ENCODE measurements around the gene GALNT9. TPM values are rescaled to one million over a fixed set of nuclear protein-coding genes. Genes with fewer than 3 reads are reported as not detected.
A peak's percentile ranks its signal among the peaks of the same experiment; 100 is the strongest.

GALNT9 gene
- total RNA-seq, 2 experiments from 2014 or later: 0.30 TPM; not detected in 1

DNA sequence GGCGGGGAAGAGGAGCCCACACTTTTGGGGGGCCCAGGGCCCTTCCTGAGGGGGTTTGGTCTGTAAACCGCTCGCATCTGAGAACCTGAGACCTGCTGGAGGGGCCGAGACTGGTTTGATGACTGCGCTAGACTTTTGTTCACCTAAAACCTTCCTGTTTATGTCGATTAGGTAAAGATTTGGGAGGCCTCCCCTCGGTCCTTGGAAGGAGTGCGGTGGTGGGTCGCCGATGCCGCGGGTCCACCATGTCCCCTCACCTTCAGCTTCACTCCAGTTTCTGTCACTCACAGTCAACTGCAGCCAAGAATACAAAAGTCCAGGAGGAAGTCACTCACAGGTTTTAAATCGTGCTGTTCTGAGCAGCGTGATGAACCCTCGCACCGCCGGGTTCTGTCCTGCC lies 10.5 kb upstream of the GALNT9 start:
- peaks cover 23% of the 10 kb centered on the region for H3K27me3 Mint-ChIP-seq
- H3K4me1 Mint-ChIP-seq: no peaks in the 10 kb centered on the region
- no peak for ATAC-seq
- no peak overlapping the region for H3K27ac Mint-ChIP-seq
- ChIA-PET CTCF (no interaction called here), POLR2A (no interaction called here)
- DNase-seq: no peak
- peaks cover 2% of the 10 kb centered on the region for H3K9me3 Mint-ChIP-seq (ENCODE audit: low read depth)
- intact Hi-C loops (cut with DNase I, micrococcal nuclease): no loop called here
- no peak overlapping the region for H3K4me3 Mint-ChIP-seq
- no peaks in the 10 kb centered on the region for H3K36me3 Mint-ChIP-seq (ENCODE audit: low read depth)

DNA sequence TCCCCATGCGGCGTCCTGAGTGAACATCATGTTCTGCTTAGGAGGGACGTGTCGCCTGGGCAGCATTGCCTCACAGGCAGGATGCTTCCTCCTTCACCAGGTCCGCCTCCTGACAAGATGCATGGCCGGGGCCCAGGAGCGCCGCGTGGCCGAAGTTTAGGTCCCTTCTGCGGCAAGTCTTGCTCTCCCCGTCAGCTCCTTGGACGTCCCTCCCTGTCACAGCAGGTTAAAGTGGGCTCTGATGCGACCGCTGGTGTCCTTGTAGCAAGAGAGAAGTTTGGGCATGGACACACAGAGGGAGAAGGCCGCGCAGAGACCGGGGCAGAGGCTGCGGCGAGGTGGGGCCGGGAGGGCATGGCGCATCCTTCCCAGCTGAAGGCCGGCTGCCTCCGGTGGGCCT lies 9.4 kb upstream of the GALNT9 start:
- Mint-ChIP-seq H3K4me1 (no peaks in the 10 kb centered on the region), H3K9me3 (ENCODE audit: low read depth) (peaks cover 2% of the 10 kb centered on the region), H3K4me3 (no peak overlapping the region), H3K27me3 (peaks cover 25% of the 10 kb centered on the region), H3K36me3 (ENCODE audit: low read depth) (no peaks in the 10 kb centered on the region), H3K27ac (no peak overlapping the region)
- ATAC-seq (no peak), DNase-seq (no peak)
- POLR2A ChIA-PET: no interaction called here
- intact Hi-C loops (cut with DNase I, micrococcal nuclease): no loop called here
- CTCF ChIA-PET: no interaction called here

DNA sequence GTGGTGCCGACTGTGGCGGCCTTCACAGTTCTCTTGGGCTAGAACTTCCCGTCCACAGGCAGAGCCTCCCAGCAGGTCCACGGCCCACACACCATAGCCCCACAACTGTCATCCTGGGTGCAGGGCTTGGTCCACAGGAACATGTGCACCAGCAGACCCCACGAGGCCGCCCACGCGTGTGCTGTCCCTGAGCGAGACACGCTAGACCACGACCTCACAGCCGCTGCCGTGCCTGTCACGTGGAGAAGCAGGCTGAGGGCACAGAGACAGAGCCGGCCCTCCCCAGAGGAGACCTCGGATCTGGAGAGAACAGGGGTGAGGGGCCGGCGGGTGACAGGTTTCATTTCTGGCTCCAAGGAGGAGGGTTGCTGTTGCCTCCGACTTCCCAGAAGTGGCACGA lies 8.9 kb upstream of the GALNT9 start:
- H3K4me1 Mint-ChIP-seq: no peaks in the 10 kb centered on the region
- intact Hi-C loops (cut with DNase I, micrococcal nuclease): no loop called here

DNA sequence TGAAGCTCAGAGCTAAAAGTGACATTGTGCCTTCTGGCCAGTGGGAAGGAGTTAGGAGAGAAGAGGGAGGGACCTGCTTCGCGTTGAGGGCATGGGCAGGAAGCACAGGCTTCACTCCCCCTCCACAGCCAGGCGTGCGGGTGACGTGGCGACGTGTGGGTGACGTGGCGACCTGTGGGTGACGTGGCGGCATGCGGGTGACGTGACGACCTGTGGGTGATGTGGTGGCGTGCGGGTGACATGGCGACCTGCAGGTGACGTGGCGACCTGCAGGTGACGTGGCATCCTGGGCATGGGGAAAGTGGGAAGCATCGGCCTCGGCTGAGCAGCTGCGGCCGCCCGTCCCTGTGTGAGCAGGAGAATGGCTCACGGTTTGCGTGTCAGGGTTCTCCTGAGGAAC lies 8.2 kb upstream of the GALNT9 start:
- ChIA-PET CTCF (interaction anchor here (0.8 kb wide), 1 partner anchor 254 kb away, joined by 3 read pairs; no protein-coding TSS in a partner anchor), POLR2A (no interaction called here)
- H3K36me3 Mint-ChIP-seq (ENCODE audit: low read depth): no peaks in the 10 kb centered on the region
- H3K9me3 Mint-ChIP-seq (ENCODE audit: low read depth): peaks cover 2% of the 10 kb centered on the region
- peaks cover 23% of the 10 kb centered on the region for H3K27me3 Mint-ChIP-seq
- intact Hi-C loops (cut with DNase I, micrococcal nuclease): no loop called here
- DNase-seq (no peak), ATAC-seq (no peak)
- H3K4me3 Mint-ChIP-seq: no peak overlapping the region
- no peaks in the 10 kb centered on the region for H3K4me1 Mint-ChIP-seq
- no peak overlapping the region for H3K27ac Mint-ChIP-seq

More for the DNA sequence above, 8.9 kb upstream of the GALNT9 start:
- no peak for ATAC-seq
- Mint-ChIP-seq H3K36me3 (ENCODE audit: low read depth) (no peaks in the 10 kb centered on the region), H3K9me3 (ENCODE audit: low read depth) (peaks cover 2% of the 10 kb centered on the region), H3K27me3 (peaks cover 28% of the 10 kb centered on the region), H3K4me3 (no peak overlapping the region), H3K27ac (no peak overlapping the region)
- CTCF ChIA-PET: no interaction called here
- no peak for DNase-seq
- POLR2A ChIA-PET: no interaction called here

DNA sequence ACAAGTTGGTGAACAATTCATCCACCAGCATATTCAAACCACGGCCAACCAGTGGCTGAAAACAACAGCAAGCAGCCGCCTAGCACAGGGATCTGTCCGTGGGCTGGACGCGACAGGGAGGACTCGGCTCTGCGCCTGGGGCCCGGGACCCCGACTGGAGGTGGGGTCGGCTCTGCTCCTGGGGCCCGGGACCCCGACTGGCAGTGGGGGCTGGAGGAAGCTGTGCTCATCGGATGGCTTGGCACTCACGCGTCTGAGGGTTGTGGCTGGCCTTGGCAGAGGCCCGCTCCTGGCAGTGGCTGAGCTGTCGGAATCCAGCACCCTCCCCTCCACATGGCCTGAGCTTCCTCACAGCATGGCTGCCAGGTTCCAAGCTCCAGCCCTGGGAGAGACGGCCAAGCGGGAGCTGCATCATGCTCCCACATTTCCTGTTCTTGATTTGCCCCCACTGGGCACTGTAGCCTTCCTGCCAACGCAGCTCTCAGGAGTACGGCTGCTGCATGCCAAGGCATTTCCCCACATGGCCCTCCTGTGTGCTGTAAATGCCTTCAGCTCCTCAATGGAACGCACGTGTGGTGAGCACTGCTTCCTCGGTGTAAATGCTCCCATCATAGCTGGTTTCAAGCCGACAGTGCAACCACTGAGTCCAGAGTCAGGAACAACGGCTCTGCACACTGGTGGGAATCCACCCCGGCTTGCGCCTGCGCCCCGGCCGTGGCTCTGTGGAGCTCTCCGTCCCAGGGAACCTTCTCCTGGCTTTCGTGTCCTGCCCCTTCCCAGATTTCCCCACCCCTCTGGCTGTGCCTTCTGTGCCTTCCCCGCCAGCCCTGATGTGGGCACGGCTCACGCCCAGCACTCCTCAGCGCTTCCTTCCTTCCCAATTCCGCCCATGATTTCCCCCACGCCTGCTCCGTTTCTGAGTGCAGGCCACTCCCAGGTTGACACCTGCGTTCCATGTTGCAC lies 7.3 kb upstream of the GALNT9 start:
- Mint-ChIP-seq H3K4me1 (no peaks in the 10 kb centered on the region), H3K36me3 (ENCODE audit: low read depth) (no peaks in the 10 kb centered on the region), H3K4me3 (no peak overlapping the region), H3K27ac (no peak overlapping the region), H3K27me3 (peaks cover 27% of the 10 kb centered on the region), H3K9me3 (ENCODE audit: low read depth) (peaks cover 2% of the 10 kb centered on the region)
- DNase-seq (no peak), ATAC-seq (no peak)
- intact Hi-C loops (cut with DNase I, micrococcal nuclease): no loop called here
- CTCF ChIA-PET: interaction anchor here (0.6 to 0.8 kb wide), 4 partner anchors 67 to 502 kb away, joined by 3 read pairs; no protein-coding TSS in a partner anchor
- POLR2A ChIA-PET: no interaction called here

DNA sequence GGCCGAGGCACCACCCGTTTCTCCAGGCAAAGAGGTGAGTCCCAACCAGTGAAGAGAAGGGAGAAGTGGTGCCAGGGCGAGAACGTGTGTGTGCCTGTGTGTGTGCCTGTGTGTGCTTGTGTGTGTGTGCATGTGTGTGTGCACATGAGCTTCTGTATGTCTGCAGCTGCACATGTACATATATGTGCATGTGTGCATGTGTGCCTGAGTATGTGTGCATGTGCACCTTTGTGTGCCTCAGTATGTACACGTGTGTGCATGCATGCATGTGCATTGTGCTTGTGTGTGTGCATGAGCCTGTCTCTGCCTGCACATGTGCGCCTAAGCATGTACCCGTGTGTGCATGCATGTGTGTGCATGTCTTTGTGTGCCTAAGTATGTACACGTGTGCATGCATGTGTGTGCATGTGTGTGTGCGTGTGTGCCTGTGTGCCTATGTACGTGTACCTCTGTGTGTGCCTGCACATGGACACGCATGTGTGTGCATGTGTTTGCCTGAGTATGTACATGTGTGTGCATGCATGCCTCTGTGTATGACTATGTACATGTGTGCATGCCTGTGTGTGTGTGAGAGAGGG lies 5.9 kb upstream of the GALNT9 start:
- CTCF ChIA-PET: no interaction called here
- H3K9me3 Mint-ChIP-seq (ENCODE audit: low read depth): peaks cover 6% of the 10 kb centered on the region
- intact Hi-C loops (cut with DNase I, micrococcal nuclease): no loop called here

DNA sequence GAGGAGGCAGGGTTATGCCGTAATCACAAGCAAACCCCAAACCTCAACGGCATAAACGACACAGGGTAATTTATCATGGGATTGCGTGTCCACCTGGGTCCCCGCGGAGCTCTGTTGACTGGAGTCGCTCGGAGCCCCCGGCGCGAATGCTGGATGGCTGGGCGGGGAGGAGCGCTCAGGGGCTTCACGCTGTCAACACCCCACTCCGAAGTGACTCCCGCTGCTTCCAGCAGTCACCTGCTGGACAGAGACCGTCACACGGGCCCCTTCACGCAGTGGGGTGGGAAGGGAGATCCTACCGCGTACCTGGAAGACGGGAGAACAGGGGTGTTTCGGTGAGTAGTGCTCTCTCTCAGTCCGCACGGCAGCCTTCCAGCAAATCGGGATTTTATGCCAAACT lies 4.4 kb upstream of the GALNT9 start:
- Mint-ChIP-seq H3K9me3 (ENCODE audit: low read depth) (peaks cover 6% of the 10 kb centered on the region), H3K27me3 (peaks cover 31% of the 10 kb centered on the region), H3K4me1 (no peaks in the 10 kb centered on the region), H3K27ac (no peak overlapping the region), H3K36me3 (ENCODE audit: low read depth) (no peaks in the 10 kb centered on the region), H3K4me3 (no peak overlapping the region)
- no peak for DNase-seq
- no peak for ATAC-seq
- POLR2A ChIA-PET: no interaction called here
- intact Hi-C loops (cut with DNase I, micrococcal nuclease): no loop called here
- CTCF ChIA-PET: interaction anchor here (0.7 kb wide), 1 partner anchor 9 kb away, joined by 3 read pairs; no protein-coding TSS in a partner anchor

More for the DNA sequence above, 5.9 kb upstream of the GALNT9 start:
- Mint-ChIP-seq H3K27ac (no peak overlapping the region), H3K4me1 (no peaks in the 10 kb centered on the region), H3K27me3 (peaks cover 31% of the 10 kb centered on the region), H3K4me3 (no peak overlapping the region), H3K36me3 (ENCODE audit: low read depth) (no peaks in the 10 kb centered on the region)
- POLR2A ChIA-PET: no interaction called here
- no peak for DNase-seq
- ATAC-seq: no peak

DNA sequence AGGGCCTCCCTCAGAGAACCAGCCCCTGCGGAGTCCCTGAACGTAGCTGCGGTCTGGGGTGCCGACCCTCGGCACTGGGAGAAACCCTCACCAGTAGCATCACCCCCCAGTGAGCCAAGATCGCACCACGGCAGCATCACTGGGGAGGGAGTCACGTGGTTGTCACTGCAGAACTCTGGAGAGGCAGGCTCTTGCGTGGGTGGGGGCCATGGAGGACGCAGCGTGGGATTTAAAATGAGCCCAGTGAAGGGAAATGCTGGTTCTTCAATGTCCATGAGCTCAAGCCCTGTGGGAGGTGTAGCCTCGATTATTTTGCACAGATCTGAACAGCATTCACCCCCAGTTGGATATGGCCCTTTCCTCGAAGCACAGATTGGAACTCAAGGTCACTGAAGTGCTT lies 3.9 kb upstream of the GALNT9 start:
- CTCF ChIA-PET: interaction anchor here (0.7 kb wide), 2 partner anchors 10 to 513 kb away, joined by 3 read pairs; no protein-coding TSS in a partner anchor
- Mint-ChIP-seq H3K4me3 (no peak overlapping the region), H3K4me1 (peaks cover 4% of the 10 kb centered on the region), H3K9me3 (ENCODE audit: low read depth) (peaks cover 6% of the 10 kb centered on the region), H3K27me3 (peaks cover 33% of the 10 kb centered on the region), H3K27ac (no peak overlapping the region), H3K36me3 (ENCODE audit: low read depth) (no peaks in the 10 kb centered on the region)
- intact Hi-C loops (cut with DNase I, micrococcal nuclease): no loop called here
- ATAC-seq: no peak
- DNase-seq: no peak
- POLR2A ChIA-PET: no interaction called here

DNA sequence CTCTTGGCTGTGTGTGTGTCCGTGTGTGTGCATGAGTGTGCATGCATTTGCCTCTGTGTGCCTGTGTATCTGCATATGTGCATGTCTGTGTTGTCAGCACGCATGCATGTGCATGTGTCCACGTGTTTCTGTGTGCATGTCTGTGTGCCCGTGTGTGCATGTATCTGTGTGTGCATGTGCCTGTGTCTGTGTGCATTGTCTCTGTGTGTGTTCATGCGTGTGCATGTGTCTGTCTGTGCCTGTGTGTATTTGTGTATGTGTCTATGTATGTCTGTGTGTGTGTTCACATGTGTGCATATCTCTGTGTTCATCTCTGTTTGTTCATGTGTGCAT lies 1.1 kb upstream of the GALNT9 start:
- CTCF ChIA-PET: no interaction called here
- no peak for DNase-seq
- intact Hi-C loops (cut with DNase I, micrococcal nuclease): no loop called here
- Mint-ChIP-seq H3K27me3 (peaks cover 40% of the 10 kb centered on the region), H3K9me3 (ENCODE audit: low read depth) (peaks cover 5% of the 10 kb centered on the region), H3K27ac (no peak overlapping the region), H3K4me1 (peaks cover 26% of the 10 kb centered on the region), H3K36me3 (ENCODE audit: low read depth) (no peaks in the 10 kb centered on the region), H3K4me3 (no peak overlapping the region)
- ATAC-seq: no peak
- POLR2A ChIA-PET: no interaction called here

DNA sequence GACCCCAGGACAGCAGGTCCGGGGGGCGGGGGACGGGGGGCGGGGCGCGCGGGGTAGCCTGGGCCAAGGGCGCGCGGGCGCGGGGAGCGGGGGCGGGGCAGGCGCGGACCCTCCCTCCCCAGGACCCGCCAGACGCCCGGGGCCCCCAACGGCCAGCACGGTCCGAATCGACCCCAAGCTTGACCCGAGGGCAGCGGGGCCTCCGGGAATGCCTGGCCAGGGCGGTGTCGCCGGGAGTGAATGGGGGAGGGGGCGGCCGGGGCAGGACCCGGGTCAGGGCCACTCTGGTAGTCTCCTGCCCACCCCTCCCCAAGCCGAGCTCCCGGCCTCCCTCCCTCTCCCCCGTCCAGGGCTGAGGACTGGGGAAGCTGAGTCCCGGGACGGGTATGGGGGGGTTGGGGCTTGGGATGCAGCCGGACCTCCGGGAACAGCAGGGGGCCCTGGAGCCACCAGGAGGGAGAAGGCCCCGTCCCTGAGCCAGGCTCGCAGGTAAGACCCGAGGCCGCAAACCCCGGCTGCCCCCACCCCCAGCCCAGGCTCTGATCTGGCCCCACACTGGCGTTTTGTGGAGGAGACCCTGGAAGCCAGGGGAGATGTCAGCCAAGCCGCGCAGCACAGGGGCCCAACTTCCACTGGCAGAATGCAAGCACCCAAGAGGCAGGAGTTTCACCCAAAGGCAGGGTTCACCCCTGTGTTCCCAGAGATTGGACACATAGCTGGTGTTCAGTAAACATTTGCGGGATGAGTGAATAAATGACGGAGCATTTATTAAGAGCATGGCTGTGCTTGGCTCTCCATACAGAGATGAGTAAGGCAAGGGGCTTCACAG lies 545 bp upstream of the GALNT9 start:
- DNase-seq (no peak), ATAC-seq (no peak)
- H3K36me3 Mint-ChIP-seq (ENCODE audit: low read depth): no peaks in the 10 kb centered on the region
- intact Hi-C loops (cut with DNase I, micrococcal nuclease): loop anchor here in 1 of 2 experiments (5.0 kb wide), 1 partner anchor 178 kb away; no protein-coding TSS in a partner anchor
- peaks cover 3% of the 10 kb centered on the region for H3K9me3 Mint-ChIP-seq (ENCODE audit: low read depth)
- no peak overlapping the region for H3K27ac Mint-ChIP-seq
- peaks cover 38% of the 10 kb centered on the region for H3K27me3 Mint-ChIP-seq
- no peak overlapping the region for H3K4me3 Mint-ChIP-seq
- POLR2A ChIA-PET: no interaction called here
- CTCF ChIA-PET: interaction anchor here (0.9 kb wide), 1 partner anchor 84 kb away, joined by 3 read pairs; no protein-coding TSS in a partner anchor
- peaks cover 26% of the 10 kb centered on the region for H3K4me1 Mint-ChIP-seq

DNA sequence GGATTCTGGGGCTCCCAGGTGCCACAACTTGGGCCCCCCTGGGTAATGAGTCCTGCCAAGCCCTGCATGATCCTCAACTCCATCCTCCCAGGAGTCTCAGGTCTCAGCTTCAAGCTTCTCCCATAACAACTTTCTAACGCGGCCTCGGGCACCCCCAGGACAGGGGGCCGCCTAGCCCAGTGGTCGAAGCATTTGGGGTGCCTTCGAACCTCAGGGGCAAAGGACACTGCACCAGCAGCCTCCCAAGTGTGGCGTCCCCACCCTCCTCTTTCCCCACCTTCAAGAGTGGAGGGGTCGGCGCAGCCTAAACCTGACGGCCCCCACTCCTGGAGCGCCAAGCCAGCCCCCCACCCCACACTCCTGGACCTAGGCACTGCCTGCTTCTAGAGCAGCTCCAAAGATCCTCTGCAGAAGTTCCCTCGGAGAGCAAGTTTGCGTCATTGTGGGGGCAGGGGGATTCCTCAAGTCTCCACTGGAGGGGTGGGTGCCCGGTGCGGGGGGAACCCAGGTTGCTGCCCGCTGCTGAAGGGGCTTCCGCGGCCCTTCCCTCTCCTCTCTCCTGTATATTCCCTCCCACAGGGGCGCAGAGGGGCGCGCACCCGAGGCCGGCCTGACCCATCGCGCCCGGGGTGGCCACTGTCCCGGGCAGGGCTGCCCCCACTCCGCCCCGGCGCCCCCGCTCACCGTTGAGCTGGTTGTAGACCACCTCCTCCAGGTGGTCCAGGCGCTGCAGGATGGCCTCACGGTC lies 933 bp downstream of the GALNT9 start:
- Mint-ChIP-seq H3K4me1 (peaks cover 29% of the 10 kb centered on the region), H3K4me3 (peak overlapping the region; percentile 54), H3K36me3 (ENCODE audit: low read depth) (no peaks in the 10 kb centered on the region), H3K27me3 (peaks cover 36% of the 10 kb centered on the region), H3K27ac (no peak overlapping the region), H3K9me3 (ENCODE audit: low read depth) (peaks cover 3% of the 10 kb centered on the region)
- intact Hi-C loops (cut with DNase I, micrococcal nuclease): loop anchor here in 1 of 2 experiments (5.0 kb wide), 1 partner anchor 176 kb away; no protein-coding TSS in a partner anchor
- ATAC-seq: no peak
- CTCF ChIA-PET: interaction anchor here (0.6 to 1.6 kb wide), 4 partner anchors 8 to 618 kb away, joined by 3 to 4 read pairs (median 4); no protein-coding TSS in a partner anchor
- POLR2A ChIA-PET: interaction anchor here (1.2 kb wide), 1 partner anchor 53 kb away, joined by 3 read pairs; no protein-coding TSS in a partner anchor
- no peak for DNase-seq
